Fibroblast of skin of scalp (primary cell): ENCODE results near the gene CNOT1. TPM values are rescaled to one million over a fixed set of nuclear protein-coding genes. Genes with fewer than 3 reads are reported as not detected.
"Not testable (repeated sequence)": the region's sequence is repeated elsewhere in the genome, so short reads cannot be mapped to it uniquely, and the experiment has no call there.

Source experiments
- DNase-seq: peaks from one replicate; pipeline ENCODE4 v3.0.0-alpha.2; 2013
- polyA plus RNA-seq, 2 experiments: library from polyadenylated mRNA; unstranded; fragments of 120-200 nt; gene quantifications; one replicate each; pipeline ENCODE4 v1.2.1, GENCODE V29; 2013; ENCODE audit not compliant: insufficient read length in 2 of 2

CNOT1 gene
- polyA plus RNA-seq (2013, experiment 1 of 2; ENCODE audit: insufficient read length), result 101 TPM
- 109 TPM for polyA plus RNA-seq (2013, experiment 2 of 2; ENCODE audit: insufficient read length)

DNA sequence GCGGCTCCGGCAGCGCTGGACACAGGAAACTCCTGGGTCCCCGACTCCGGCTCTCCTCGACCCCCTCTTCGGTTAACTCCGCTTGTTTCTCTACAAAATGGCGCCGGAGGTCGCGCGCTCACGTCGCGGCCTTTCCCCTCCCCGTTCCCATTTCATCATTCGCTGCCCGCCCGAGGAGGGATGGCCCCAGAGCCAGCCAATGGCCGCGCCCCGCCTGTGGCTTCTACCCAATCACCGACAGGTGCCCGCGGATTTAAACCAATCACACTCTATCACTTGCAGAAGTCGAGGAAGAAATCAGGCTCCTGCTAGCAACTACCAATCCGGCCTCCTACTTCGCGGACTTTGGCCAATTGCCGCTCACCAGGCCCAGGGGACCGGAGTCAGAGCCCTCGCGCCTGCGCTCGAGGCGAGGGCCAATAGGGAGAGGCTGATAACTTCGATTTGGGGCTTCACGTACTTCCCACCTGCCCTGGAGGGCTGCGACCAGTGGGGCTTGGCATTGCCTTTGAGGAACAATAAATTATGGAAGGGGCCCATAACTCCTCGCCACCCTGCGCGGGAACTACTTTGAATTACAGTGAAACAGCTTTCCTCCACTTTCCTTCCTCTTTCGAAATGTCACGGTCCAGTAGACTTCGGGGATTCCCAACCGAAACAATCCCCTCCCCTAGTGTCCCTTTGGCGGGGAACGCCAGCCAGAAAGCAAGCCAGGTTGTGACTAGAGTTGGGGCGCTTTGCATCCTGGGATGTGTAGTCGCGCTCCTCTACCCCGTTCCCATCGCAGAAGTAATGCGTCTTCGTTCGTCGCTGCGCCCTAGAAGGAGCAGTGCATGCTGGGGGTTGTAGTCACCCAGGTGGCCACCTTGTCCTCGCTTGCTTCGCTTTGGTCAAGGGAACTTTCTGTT, at the start of gene CNOT1:
TSS of gene CNOT1 (minus strand) at position 94 of the 908 bp plus-strand sequence. CDS start 30,489 bp downstream, outside the sequence.
- DNase-seq, result peak; percentile 100

DNA sequence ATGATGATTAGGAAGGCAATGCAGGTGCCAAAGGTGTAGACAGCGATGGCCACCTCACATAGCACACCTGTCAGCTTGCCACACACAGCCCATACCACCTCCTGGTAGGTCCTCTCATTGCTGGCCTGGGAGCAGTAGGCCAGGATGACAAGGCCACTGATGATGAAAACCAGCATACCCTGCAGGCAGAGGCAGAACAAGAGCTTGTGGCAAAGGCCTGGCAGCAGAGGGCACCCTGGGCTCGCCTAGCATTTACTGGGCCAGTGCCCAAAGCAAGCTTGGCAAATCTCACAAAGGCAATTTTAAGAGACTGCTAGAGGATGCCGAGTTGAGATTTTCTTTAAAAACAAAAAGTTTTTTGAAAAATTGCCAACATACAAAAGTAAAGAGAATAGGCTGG, 49.1 kb upstream of the CNOT1 start:
- no peak for DNase-seq

DNA sequence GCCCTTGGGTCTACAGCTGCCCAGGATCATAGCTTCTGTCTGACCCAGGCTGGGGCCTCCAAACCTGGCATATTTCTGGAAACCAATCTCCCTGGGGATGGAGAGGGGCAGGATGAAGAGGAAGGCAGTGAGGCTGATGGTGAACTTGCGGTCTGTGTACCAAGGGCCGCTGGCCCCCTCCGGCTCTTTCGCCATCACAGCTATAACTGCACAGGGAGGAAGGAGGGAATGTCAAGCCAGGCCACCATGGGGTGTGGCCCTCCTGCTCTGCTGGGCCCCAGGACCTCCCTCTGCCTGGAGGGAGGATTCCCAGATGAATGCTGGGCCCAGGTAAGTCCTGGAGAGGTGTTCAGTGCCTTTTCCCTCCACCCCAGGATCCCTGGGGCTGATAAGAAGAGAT, 48.6 kb upstream of the CNOT1 start:
- no peak for DNase-seq

DNA sequence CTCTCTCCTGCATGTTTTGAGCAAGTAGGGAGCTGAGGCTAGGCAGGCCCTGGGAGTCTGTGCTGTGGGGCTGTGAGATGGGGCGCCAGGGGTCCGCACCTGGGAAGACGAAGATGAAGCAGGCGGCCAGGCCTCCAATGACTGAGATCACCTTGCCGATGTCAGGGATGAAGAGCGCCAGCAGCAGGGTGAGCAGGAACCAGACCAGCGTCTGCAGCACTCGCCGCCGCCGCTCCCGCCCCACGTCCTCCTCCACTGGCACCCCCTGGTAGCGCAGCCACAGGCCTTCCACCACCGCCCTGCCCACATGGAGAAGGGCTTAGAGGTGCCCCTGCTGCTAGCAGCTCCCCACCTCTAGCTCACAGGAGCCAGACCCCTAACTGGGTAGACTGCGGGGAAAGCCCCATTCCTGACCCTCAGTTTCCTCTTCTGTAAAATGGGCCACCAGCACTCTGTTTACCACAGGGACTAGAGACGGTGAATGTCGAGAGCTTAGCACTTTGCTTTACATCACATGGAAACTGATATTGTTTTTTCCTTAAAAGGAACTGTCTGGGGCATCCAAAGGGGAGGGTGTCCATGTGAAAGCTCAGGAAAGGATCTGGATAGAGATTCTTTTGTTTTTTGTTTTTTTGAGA, 41.4 kb upstream of the CNOT1 start:
- DNase-seq, result no peak

DNA sequence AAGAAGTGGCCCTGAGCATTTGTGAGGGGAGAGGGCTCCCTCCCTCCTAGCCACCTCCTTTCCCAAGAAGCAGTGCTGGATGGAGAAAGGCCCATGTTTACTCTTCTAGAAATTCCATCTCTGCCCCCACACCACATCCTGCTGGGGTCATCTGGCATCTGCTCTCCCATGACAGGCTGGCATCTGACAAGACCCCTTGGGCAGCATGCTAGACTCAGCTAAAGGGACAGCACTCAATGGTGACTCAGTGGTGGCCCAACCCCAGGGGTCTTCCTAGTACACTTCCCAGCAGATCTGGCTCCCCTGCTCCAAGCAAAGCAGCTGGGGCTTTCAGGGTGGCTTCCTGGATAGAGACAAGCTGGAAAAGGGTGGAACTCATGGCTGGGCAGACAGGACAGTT, 40.6 kb upstream of the CNOT1 start:
- no peak for DNase-seq

DNA sequence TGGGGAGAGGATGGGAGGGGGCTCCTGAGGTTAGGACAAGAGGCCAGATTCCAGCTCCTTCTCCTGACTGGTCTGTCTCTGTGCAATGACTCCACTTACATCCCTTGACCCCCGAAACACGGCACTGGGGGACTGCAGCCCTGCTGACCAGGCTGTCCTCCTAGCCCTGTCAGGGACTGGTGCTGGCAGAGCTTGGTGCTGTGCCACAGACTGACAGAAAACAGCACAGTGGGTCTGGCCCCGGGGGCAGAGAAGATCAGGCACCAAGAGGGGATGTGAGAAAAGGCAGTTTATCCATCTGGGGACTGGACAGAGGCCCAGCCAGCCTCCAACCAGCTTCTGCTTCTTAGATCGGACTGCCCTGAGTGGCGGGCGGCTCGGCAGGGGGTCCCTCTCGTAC, 35.6 kb upstream of the CNOT1 start:
- no peak for DNase-seq

DNA sequence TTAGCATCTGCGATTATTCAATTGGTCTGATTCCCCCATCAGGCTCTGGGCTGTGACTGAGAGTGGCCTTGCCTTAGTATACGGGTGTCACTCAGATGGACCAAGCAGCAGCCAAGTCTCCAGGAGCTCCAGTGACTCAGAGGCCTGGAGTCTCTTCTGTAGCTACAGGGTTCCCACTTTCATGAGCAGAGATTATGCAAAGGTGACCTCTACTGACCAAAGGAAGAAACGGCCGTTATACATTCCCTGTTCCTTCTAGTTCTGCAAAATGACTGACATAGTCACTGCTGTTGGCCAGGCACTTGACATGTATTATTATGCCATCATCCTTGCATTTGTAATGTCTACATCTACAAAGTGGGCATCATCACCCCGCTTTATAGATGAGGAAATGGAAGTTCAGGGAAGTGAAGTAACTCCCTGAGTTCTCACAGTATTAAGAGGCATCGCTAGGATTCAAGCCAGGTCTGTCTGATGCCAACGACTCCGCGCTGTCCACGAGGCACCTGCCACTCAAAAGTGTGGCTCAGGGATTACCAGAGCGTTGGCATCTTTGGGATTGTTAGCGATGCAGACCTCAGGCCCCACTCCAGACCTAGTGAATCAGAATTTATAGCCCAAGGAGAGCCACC, 31.7 kb upstream of the CNOT1 start:
- peak; percentile 87 for DNase-seq

DNA sequence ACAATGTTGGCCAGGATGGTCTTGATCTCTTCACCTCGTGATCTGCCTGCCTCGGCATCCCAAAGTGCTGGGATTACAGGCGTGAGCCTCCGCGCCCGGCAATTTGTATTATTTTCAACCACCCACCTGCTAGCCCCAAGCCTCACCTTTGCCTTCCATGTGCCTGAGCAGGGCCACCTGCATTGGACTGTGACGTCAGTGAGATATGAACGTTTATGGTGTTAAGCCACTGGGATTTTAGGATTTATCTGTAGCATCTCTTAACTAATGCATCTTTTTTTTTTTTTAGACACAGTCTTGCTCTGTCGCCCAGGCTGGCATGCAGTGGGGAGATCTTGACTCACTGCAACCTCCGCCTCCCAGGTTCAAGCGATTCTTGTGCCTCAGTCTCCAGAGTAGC, 30.3 kb upstream of the CNOT1 start:
- DNase-seq, result not testable (repeated sequence)

DNA sequence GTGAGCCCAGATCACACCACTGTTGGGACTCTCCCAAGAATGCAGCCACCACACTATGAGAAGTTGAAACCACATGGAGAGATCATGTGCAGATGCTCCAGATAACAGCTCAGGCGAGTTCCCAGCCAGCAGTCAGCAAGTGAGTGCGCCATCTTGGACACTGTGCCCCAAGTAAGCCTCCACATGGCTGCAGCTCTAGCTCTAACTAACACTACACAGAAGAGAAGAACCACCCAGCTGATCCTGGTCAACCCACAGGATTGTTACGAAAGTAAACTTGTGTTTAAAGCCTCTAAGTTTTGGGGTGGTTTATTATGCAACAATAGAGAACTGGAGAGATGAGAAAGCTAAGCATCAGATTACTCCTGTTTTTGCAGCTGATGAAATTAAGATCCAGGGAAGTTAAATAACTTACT, 29.2 kb upstream of the CNOT1 start:
- DNase-seq, result no peak

DNA sequence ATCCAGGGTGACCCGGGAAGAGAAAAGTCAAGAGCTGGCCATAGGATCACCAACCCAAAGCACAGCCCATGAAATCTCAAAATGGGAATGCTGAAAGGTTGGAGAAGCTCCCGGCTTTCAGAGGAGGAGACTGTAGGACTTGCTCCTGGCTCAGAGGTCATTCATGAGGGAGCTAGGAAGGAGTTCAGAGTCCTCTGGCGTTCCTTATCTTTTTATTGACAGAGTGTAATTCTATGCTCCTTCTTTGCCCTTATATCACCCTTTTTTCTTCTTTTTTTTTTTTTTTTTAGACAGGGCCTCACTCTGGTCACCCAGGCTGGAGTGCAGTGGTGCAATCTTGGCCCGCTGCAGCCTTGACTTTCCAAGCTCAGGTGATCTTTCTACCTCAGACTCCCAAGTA, 27.3 kb upstream of the CNOT1 start:
- no peak for DNase-seq

DNA sequence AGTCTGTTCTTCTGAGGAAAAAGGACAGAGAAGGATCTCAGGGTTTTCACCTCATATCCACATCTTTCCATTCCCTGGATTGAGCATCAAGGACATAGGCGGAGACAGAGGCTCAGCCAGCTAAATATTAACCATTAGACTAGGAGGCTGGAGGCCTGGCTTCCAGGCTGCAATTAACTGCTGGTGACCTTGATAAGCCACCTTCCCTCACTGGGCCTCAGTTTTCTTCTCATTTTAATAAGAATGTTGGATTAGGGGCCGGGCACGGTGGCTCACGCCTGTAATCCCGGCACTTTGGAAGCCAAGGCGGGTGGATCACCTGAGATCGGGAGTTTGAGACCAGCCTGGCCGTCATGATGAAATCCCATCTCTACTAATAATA, 25.6 kb upstream of the CNOT1 start:
- no peak for DNase-seq

DNA sequence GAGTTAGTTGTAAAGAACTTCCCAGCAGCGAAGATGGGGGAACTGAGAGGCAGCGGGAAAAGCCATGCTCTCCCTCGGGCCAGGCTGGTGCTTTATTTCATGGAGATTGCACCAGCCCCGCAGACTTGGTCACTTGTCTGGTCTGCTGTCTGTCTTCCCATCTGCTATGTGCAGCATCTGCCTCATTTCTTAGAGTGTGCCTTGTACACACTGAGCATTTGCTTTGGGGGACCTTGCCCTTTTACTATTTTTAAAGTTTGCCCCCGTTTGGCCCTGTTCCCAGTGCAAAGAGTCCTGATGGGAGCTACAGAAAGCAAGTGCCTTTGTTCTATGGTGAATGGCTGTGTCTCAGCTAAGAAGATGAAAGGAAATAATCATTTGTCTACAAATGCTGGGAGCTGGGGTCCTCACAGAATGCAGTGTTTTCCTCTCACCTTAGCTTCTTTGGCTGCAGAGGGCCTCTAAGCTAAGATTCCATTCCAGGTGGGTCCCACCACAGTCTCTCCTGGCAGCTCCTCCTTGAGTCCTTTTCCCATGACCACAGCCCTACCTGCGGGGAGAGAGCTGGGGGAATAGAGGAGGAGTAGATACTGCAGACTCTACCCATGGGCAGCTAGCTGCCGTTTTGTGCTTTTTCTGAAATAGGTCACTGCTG, 25.1 kb upstream of the CNOT1 start:
- no peak for DNase-seq

DNA sequence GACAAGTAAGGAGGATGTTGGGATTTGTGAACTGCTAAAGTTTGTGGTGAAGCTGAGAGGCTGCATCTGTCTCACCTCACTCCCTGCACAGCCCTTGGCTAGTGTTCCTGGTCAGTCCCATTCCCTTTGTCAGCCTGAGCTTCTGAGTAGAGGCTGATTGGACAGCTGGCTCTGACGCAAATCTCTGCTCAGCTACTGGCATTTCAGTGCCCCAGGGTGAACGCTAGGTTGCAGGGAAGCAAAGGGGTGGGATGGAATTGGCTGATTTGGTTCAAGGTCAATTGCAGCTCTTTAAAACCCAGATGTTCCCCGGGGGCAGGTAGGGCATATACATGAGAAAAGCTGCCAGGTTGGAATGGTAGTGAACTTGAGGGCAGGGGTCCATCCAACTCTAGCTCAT, 23.1 kb upstream of the CNOT1 start:
- no peak for DNase-seq

DNA sequence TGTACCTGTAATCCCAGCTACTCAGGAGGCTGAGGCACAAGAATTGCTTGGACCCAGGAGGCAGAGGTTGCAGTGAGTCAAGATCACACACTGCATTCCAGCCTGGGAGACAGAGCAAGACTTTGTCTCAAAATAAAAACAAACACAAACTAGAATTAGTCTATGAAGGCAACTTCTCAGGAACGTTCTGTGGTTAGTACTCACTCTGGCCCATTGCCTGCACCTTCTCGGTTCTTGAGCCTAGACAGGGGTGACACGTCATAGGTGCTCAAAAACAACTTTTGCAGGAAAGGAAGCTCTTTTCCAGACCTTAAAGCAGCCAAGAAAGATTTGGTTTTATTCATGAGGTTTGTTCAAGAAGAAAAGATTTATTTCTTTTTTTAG, 22.3 kb upstream of the CNOT1 start:
- DNase-seq, result no peak

DNA sequence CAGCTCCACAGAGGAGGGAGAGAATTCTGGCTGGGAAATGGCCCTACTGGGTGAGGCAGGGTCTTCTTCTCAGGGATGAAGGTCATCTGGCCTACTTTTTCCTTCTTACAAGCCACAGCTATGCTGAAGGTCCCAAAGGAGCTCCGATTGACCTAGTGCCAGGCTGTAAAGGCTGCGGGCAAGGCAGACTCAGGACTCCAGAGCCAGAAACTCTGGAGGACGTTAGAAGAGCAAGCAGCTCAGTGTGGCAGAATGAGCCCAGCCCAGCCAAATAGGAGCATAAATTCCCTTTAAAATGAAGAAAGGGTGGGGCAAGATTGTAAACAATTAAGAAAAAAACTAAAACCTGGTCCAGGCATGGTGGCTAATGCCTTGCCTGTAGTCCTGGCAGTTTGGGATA, 20.1 kb upstream of the CNOT1 start:
- DNase-seq, result no peak

DNA sequence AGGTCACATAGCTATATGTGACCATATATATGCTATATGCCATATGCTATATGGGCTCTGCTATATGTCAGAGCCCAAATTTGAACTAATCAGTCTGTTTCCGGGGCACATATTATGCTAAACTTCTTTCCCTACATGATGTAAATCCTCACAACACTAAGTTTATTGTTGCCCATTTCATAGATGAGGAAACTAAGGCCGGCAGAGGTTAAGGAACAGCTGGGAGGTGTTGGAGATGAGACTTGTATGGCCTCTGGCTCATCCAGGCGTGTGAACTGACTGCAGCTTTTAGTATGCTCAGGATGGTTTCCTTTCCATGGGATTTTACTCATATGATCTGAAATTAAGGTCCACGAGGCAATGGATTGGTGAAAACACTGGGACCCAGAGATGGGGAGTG, 17.5 kb upstream of the CNOT1 start:
- DNase-seq, result no peak

DNA sequence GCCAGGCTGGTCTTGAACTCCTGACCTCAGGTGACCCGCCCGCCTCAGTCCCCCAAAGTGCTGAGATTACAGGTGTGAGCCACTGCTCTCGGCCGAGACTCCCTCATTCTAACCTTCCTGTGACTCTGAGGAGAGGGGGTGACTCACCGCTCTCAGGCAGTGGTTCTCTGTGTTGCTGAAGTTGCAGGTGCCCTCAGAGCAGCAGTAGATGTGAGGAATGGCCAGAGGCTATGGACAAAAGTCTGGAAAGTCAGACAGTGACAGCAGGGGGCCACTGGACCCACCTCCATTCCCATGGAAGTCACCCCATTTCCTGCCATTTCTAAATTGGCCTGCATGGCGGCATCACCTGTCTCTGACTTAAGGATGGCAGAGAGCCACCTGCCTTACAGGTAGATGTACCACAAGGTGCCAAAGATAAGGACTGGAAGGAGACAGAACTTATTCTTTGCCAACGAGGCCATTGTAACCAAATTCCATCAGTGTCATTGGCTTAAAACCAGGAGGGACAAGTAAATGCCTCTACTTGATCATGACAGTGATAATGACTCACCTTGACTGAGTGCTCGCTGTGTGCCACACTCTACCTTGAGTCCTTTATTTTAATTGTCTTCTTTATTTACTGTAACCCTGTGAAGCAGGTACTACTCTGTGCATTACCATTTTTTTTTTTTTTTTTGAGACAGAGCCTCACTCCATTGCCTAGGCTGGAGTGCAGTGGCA, 15.3 kb upstream of the CNOT1 start:
- no peak for DNase-seq

DNA sequence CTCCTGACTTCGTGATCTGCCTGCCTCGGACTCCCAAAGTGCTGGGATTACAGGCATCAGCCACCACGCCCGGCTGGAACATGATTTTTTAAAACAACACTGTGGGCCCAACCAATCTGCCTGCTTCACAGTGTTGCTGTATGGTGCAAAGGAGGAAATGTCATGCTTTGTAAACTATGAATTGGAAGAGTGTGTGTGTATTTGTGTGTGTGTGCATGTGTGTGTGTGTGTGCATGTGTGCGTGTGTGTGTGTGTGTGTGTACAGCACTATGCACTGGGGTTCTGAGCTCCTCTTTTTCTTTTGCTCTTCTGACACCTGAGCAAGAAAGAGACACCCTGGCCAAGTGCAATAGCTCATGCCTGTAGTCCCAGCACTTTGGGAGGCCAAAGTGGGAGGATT, 14.5 kb upstream of the CNOT1 start:
- DNase-seq, result no peak

DNA sequence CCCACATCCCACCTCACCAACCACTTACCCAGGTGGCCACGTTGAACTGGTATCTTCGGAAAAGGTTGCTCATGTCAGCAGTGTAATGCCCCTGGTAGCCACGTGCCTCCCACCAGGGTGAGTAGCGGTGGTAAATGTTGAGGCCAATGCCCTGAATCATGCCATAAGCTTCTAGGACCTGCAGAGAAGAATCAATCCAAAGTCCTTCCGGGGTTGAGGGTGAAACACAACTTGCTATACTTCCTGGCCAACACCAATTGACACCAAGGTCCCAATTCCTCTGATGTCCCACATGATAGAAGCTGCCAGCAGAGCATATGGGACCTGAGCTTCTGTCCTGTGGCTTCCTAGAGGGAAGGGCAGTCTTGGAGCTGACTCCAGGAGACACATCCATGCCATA, 11.3 kb upstream of the CNOT1 start:
- DNase-seq, result no peak

DNA sequence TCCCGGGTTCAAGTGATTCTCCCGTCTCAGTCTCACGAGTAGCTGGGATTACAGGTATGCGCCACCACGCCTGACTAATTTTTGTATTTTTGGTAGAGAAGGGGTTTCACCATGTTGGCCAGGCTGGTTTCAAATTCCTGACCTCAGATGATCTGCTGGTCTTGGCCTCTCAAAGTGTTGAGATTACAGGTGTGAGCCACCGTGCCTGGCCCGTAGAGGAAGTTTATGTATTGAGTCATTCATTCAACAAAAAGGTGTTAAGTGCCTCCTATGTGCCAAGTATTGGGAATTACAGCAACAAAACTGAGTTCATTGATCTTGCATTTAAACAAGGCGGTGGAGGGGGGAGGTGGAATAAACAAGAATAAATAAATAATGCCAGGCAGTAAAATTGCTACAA, 10.2 kb upstream of the CNOT1 start:
- no peak for DNase-seq

DNA sequence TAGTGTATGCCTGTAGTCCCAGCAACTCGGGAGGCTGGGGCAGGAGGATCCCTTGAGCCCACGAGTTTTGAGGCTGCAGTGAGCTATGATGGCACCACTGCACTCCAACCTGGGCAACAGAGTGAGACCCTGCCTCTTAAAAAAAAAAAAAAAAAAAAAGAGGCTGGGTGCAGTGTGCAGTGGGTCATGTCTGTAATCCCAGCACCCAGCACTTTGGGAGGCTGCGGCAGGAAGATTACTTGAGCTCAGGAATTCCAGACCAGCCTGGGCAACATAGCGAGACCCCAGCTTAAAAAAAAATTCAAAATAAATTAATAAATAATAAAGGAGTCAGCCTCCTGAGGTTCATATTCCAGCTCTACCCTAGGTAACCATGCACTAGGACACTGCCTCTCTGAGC, 9.6 kb upstream of the CNOT1 start:
- DNase-seq, result no peak
